Fibroblast of lung (primary cell): Measurements from ENCODE around the gene CD47. TPM values are rescaled to one million over a fixed set of nuclear protein-coding genes. Genes with fewer than 3 reads are reported as not detected.

Experiments used
- DNase-seq, 2 donors: peaks; one replicate each; pipeline versions ENCODE4 v3.0.0 to v3.0.0-alpha.2; 2010; ENCODE audit warnings: low read depth in 2 of 2
- H2AFZ ChIP-seq: 2 replicates; pipeline ENCODE4 v1.5.1; 2012; ENCODE audit warnings: low read length, control low read depth, inconsistent platforms
- H3K27ac ChIP-seq: 2 replicates; pipeline ENCODE4 v1.5.1; 2011; ENCODE audit warnings: low read length, control low read depth; ENCODE audit not compliant: insufficient read depth
- H3K27me3 ChIP-seq: 2 replicates; pipeline ENCODE4 v1.5.1; 2011; ENCODE audit warnings: mild to moderate bottlenecking, low read length; ENCODE audit not compliant: control insufficient read depth, insufficient read depth
- H3K36me3 ChIP-seq: 2 replicates; pipeline ENCODE4 v1.5.1; 2011; ENCODE audit warnings: low read length; ENCODE audit not compliant: control insufficient read depth, insufficient read depth
- H3K4me1 ChIP-seq: 2 replicates; pipeline ENCODE4 v1.5.1; 2011; ENCODE audit warnings: low read length; ENCODE audit not compliant: control insufficient read depth, insufficient read depth; ENCODE audit errors: extremely low read depth
- H3K4me2 ChIP-seq: 2 replicates; pipeline ENCODE4 v1.5.1; 2011; ENCODE audit warnings: low read length, control low read depth; ENCODE audit not compliant: insufficient read depth; ENCODE audit errors: extremely low read depth
- H3K4me3 ChIP-seq, 4 experiments: fragments of 200-600 bp in 1 of 4; sonication (generic) in 1 of 4; replicated peaks in 1 of 4; 2 replicates each; pipeline ENCODE4 v1.5.1; 2011 to 2016; ENCODE audit warnings: low read length in 4 of 4, low read depth in 3 of 4, mild to moderate bottlenecking in 3 of 4, control low read depth in 2 of 4, inconsistent platforms in 1 of 4, mixed read lengths in 1 of 4; ENCODE audit not compliant: insufficient read depth in 1 of 4; ENCODE audit errors: control extremely low read depth in 1 of 4
- H3K79me2 ChIP-seq: 2 replicates; pipeline ENCODE4 v1.5.1; 2012; ENCODE audit warnings: mild to moderate bottlenecking, low read length, inconsistent platforms; ENCODE audit not compliant: control insufficient read depth, insufficient read depth
- H3K9ac ChIP-seq: 2 replicates; pipeline ENCODE4 v1.5.1; 2011; ENCODE audit warnings: mild to moderate bottlenecking, low read length, control low read depth; ENCODE audit not compliant: insufficient read depth
- H3K9me3 ChIP-seq: 2 replicates; pipeline ENCODE4 v1.5.1; 2012; ENCODE audit warnings: low read depth, low read length; ENCODE audit not compliant: control insufficient read depth, insufficient read depth
- H4K20me1 ChIP-seq: 2 replicates; pipeline ENCODE4 v1.5.1; 2011; ENCODE audit warnings: low read length; ENCODE audit not compliant: control insufficient read depth, insufficient read depth; ENCODE audit errors: extremely low read depth
- CTCF ChIP-seq, 2 donors: IDR thresholded peaks in 1 of 2; conservative IDR thresholded peaks in 1 of 2; 1 replicate in 1 of 2; 2 replicates in 1 of 2; pipeline ENCODE4 v1.5.1; 2011 to 2012; ENCODE audit warnings: low read length in 2 of 2, control low read depth in 1 of 2, inconsistent platforms in 1 of 2, low read depth in 1 of 2, mild to moderate bottlenecking in 1 of 2
- EZH2 ChIP-seq: IDR thresholded peaks from 2 replicates; pipeline ENCODE4 v1.5.1; 2012; ENCODE audit warnings: low read length, control low read depth, mild to moderate bottlenecking; ENCODE audit errors: missing control alignments
- polyA plus RNA-seq, 2 donors: library from polyadenylated mRNA; depleted of rRNA in 1 of 2; stranded (reverse) in 1 of 2; unstranded in 1 of 2; fragments of >200 nt; gene quantifications; 2 replicates each; pipeline ENCODE4 v1.2.1, GENCODE V29; 2011 to 2012; ENCODE audit warnings: missing spikeins in 1 of 2
- total RNA-seq: library from RNA; depleted of rRNA; stranded (reverse); fragments of >200 nt; gene quantifications from 2 replicates; pipeline ENCODE4 v1.2.1, GENCODE V29; 2014

The CD47 gene
- total and polyA plus RNA-seq, 2 donors (not counting 1 experiment from before 2014, with no cell fraction given) = 72.0 to 91.7 TPM

GRCh38 chr3:108037770-108038169 is 53.1 kb downstream of the CD47 start:
- Histone ChIP-seq H3K9me3 (no peaks in the 10 kb centered on the region), H3K79me2 (no peaks in the 10 kb centered on the region), H3K4me3 (no peak overlapping the region), H4K20me1 (no peaks in the 10 kb centered on the region), H3K4me2 (no peak overlapping the region), H3K36me3 (peaks cover 2% of the 10 kb centered on the region), H3K27ac (no peak overlapping the region), H3K27me3 (no peaks in the 10 kb centered on the region), H3K4me1 (peaks cover 5% of the 10 kb centered on the region), H2AFZ (no peak overlapping the region), H3K9ac (no peak overlapping the region)
- no peak for DNase-seq
- TF ChIP-seq CTCF (conservative IDR thresholded peaks at IDR 0.05 in 1 of 2, IDR thresholded peaks at IDR 0.05 in 1 of 2; ENCODE audit: low read depth in 1 of 2, low read length in 2 of 2) (no peak), EZH2 (no peak)

- no peaks in the 10 kb centered on the region for H3K79me2 ChIP-seq
- no peak overlapping the region for H3K4me3 ChIP-seq
- no peaks in the 10 kb centered on the region for H3K9me3 ChIP-seq
- TF ChIP-seq CTCF (conservative IDR thresholded peaks at IDR 0.05 in 1 of 2, IDR thresholded peaks at IDR 0.05 in 1 of 2; ENCODE audit: low read depth in 1 of 2, low read length in 2 of 2) = no peak
- TF ChIP-seq EZH2 = no peak
- H3K27ac ChIP-seq = peak overlapping the region; percentile 37
- H3K4me2 ChIP-seq = peak overlapping the region; percentile 17
- no peaks in the 10 kb centered on the region for H4K20me1 ChIP-seq
- H3K4me1 ChIP-seq = peaks cover 5% of the 10 kb centered on the region
- DNase-seq = peak; percentile 20 to 23
- peak overlapping the region; percentile 49 for H2AFZ ChIP-seq
- no peaks in the 10 kb centered on the region for H3K36me3 ChIP-seq
- H3K27me3 ChIP-seq = no peaks in the 10 kb centered on the region
- H3K9ac ChIP-seq = no peak overlapping the region
Measured at GRCh38 chr3:108036984-108037741, 53.7 kb downstream of the CD47 start.

GRCh38 chr3:108036401-108036800 is 54.4 kb downstream of the CD47 start:
- no peak overlapping the region for H3K9ac ChIP-seq
- no peak for DNase-seq
- H3K36me3 ChIP-seq = no peaks in the 10 kb centered on the region
- peaks cover 5% of the 10 kb centered on the region for H3K4me1 ChIP-seq
- no peaks in the 10 kb centered on the region for H3K79me2 ChIP-seq
- no peak overlapping the region for H2AFZ ChIP-seq
- no peaks in the 10 kb centered on the region for H3K9me3 ChIP-seq
- H4K20me1 ChIP-seq = no peaks in the 10 kb centered on the region
- no peaks in the 10 kb centered on the region for H3K27me3 ChIP-seq
- TF ChIP-seq EZH2 (no peak), CTCF (conservative IDR thresholded peaks at IDR 0.05 in 1 of 2, IDR thresholded peaks at IDR 0.05 in 1 of 2; ENCODE audit: low read depth in 1 of 2, low read length in 2 of 2) (no peak)
- no peak overlapping the region for H3K4me3 ChIP-seq
- H3K27ac ChIP-seq = no peak overlapping the region
- H3K4me2 ChIP-seq = peak overlapping the region; percentile 17
